ENCODE data around the gene CADPS.
A peak's percentile ranks its signal among the peaks of the same experiment; 100 is the strongest.

Gene CADPS

DNA sequence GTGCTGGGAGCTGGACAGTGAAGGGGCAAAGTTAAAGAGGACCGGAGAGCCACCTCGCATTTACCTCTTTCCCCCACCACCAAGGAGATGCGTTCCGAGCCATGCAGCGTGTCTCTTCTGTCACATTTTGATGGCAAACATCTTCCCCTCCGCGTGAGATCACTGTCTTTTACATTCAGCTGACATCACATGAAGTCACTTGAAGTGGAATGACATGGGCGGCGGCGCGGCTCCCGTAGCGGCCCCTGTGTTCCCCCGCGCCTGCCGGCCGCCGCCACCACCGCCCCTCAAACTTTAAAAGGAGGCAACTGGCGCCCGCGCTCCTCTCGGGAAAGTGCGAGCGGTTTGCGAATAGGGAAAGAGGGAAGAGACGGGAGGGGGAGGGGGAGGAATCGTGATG is 502.0 kb downstream of the CADPS start, which contains the start of gene FEZF2:
Gene FEZF2 (minus strand): TSS at position 336 of the 400 bp plus-strand sequence. CDS start 682 bp downstream, outside the sequence.
- H3K4me3 ChIP-seq (ENCODE audit: low read length) = peak within 1 kb of the TSS; percentile 43
- TF ChIP-seq, protein P1, sequence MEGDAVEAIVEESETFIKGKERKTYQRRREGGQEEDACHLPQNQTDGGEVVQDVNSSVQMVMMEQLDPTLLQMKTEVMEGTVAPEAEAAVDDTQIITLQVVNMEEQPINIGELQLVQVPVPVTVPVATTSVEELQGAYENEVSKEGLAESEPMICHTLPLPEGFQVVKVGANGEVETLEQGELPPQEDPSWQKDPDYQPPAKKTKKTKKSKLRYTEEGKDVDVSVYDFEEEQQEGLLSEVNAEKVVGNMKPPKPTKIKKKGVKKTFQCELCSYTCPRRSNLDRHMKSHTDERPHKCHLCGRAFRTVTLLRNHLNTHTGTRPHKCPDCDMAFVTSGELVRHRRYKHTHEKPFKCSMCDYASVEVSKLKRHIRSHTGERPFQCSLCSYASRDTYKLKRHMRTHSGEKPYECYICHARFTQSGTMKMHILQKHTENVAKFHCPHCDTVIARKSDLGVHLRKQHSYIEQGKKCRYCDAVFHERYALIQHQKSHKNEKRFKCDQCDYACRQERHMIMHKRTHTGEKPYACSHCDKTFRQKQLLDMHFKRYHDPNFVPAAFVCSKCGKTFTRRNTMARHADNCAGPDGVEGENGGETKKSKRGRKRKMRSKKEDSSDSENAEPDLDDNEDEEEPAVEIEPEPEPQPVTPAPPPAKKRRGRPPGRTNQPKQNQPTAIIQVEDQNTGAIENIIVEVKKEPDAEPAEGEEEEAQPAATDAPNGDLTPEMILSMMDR (conservative IDR thresholded peaks at IDR 0.05; ENCODE audit: low read length) = no peak
- no peak for DNase-seq (ENCODE audit: low read depth)

DNA sequence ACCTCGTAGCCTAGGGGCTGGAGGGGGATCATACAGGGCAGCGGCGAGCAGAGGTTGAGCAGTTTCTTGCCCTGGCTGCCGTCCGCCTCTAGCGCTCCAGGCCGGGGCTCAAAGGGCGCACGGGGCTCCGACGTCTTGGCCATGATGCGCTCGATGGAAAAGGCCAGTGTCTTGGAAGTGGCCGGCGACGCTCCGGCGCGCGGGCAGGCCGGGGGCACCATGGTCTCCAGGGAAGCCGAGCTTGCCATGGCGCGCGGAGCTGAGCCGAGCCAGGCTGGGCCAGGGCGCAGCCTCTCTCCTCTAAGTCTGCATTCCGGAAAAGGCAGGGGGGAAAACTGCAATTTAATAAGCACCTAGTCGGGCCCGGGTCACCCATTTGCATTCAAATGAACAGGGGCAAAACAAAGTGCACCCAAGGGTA is 502.6 kb downstream of the CADPS start:
- no peak overlapping the region for H3K4me3 ChIP-seq (ENCODE audit: low read length)
- no peak for DNase-seq (ENCODE audit: low read depth)
- TF ChIP-seq, protein P1 (conservative IDR thresholded peaks at IDR 0.05; ENCODE audit: low read length) = no peak

DNA sequence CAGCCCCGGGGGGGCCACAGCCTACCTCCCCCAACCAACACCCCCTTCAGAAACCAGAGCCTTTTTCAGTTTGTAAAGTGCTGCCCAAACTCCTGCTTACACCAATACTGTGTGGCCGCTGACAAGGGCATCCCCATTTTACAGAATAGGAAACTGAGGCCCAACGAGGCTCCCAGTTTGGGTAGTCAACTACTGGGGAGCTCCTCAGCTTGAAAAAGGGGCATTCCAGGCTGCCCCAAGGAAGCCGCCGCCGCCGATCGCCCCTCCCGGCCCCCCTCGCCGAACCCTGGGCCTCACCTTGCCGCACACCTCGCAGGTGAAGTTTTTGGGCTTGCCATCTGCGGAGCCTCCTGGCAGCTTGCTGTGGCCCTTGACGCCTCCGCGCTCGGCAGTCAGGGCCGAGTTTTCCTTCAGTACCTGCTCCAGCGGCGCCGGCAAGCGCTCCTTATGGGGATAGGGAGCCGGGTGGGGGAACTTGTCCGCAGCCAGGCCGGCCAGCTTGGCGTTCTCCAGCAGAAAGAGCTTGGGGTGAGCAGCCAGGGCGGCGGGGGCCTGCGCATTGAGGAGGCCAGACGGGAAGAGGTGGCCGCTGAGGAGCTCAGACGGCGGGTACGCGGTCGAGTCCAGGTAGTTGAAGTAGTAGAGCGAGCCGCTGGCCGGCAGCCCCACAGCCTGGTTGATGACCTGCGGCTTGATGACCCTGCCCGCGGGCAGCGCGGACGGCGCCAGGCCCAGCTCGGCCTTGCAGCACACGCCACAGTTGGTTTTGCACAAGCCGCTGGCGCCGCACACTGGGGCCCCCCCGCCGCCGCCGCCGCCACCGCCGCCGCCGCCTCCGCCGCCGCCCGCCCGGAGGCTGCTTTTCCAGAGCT is 503.3 kb downstream of the CADPS start:
- DNase-seq (ENCODE audit: low read depth) = no peak
- H3K4me3 ChIP-seq (ENCODE audit: low read length) = no peak overlapping the region

DNA sequence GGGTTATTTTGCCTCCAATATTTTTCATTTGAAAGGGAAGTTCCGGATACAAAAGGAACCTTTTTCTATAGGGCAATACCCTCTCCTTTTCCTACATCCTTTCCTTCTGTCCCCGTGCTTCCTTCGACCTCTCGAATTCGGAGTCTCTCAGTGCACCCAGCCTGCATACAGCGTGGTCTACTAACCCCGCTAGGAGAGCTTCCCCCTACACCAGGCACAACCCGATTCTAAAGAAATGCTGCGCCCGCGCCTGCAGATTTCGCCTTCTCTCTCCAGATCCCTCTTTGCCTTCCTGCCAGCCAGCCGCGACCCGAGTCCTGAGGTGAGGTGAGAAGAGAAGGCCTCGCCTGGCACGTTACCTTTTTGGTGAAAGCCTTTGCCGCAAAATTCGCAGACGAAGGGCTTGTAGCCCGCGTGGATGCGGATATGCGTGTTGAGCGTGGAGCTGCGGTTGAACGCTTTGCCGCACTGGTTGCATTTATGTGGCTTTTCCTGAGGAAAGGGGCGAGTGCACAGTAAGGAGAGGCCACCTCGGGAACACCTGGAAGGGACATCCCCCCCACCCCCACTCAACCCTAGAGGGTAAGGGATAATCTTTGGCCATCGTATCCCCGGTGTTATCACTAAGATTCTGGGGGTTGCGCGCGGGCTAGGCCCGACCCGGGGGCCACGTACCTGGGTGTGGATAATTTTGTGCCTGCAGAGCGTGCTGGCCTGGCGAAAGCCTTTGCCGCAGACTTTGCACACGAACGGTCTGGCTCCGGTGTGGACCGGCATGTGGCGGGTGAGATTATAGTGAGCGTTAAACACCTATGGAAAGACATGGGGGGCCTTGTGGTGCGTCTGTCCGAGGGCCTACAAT is 504.1 kb downstream of the CADPS start:
- DNase-seq (ENCODE audit: low read depth) = no peak
- H3K4me3 ChIP-seq (ENCODE audit: low read length) = no peak overlapping the region
- TF ChIP-seq, protein P1 (conservative IDR thresholded peaks at IDR 0.05; ENCODE audit: low read length) = no peak

More for the DNA sequence above, 503.3 kb downstream of the CADPS start:
- TF ChIP-seq, protein P1 (conservative IDR thresholded peaks at IDR 0.05; ENCODE audit: low read length) = no peak

DNA sequence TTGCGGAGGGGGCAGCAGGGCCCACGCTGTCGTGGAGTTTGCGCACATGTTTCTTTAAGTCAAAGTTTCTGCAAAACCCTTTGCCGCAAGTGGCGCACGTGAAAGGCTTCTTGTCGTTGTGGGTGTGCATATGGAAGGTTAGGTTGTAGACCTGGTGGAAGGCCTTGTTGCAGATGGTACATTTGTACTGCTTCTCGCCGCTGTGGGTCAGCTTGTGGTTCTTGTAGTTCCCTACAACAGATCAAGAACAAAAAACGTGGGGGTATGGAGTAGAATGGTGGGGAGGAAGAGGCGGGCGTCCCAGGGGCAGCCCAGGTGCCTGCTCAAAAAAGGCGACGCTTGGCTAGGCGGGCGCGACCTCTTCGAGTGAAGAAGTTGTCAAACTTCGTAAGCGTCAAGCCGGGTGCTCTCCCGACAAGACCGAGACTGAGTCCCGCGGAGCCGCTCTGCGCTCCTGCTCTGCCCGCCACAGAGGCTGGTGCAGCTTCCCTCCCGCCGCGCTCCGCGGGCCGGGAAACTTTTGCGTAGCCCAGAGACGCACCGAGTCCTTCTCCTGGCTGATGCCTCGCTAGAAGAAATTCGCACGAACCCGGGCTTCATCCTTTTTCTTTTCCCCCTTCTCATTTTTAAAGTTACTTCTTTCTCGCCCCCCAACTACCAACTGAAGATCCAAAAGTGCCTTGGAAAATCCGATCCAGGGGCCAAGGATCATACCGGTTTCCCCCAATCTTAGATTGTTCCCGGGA is 504.9 kb downstream of the CADPS start:
- DNase-seq (ENCODE audit: low read depth) = no peak
- TF ChIP-seq, protein P1 (conservative IDR thresholded peaks at IDR 0.05; ENCODE audit: low read length) = no peak
- H3K4me3 ChIP-seq (ENCODE audit: low read length) = no peak overlapping the region

DNA sequence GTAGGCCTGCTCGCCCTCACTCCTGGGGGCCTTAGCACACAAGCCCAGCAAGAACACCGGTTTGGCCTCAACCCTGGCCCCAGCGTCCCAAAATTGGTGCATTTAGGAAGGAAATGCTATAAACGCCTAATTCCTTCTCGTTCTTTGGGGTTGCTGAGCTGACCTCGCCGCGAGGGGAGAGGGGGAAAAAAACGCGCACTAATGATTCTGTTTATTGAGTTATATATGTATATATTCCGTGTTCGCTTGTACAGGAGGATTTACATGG is 505.8 kb downstream of the CADPS start:
- no peak for DNase-seq (ENCODE audit: low read depth)
- no peak overlapping the region for H3K4me3 ChIP-seq (ENCODE audit: low read length)
- TF ChIP-seq, protein P1 (conservative IDR thresholded peaks at IDR 0.05; ENCODE audit: low read length) = no peak

All from AG10803 (cell line).